GM19395 (cell line): Measurements from ENCODE around the gene CXADR.
"Not testable (repeated sequence)": the region's sequence is repeated elsewhere in the genome, so short reads cannot be mapped to it uniquely, and the experiment has no call there.

Source experiments
- ATAC-seq: cut with Tn5 transposase; IDR thresholded peaks from one replicate; pipeline ENCODE4 v1.9.1; 2021; ENCODE audit warnings: mild to moderate bottlenecking, moderate library complexity; ENCODE audit not compliant: unreplicated experiment

Gene CXADR

GRCh38 chr21:17501107-17502006, 11.5 kb upstream of the CXADR start:
- no peak for ATAC-seq

- ATAC-seq = not testable (repeated sequence)
Measured at GRCh38 chr21:17502985-17503384, 9.9 kb upstream of the CXADR start.

DNA sequence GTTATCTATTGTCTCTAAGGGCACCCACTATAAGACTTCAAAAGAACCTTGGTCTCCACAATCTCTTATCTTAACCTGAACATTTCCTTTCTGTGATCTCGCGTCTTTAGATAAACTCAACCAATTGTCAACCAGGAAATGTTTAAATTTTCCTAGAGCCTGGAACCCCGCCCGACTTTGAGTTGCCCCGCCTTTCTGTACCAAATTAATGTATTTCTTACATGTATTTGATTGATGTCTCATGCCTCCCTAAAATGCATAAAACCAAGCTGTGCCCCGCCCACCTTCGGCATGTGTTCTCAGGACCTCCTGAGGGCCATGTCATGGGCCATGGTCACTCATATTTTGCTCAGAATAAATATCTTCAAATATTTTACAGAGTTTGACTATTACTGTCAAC, 5.9 kb upstream of the CXADR start:
- no peak for ATAC-seq

GRCh38 chr21:17507591-17507990, 5.3 kb upstream of the CXADR start:
- ATAC-seq = no peak

DNA sequence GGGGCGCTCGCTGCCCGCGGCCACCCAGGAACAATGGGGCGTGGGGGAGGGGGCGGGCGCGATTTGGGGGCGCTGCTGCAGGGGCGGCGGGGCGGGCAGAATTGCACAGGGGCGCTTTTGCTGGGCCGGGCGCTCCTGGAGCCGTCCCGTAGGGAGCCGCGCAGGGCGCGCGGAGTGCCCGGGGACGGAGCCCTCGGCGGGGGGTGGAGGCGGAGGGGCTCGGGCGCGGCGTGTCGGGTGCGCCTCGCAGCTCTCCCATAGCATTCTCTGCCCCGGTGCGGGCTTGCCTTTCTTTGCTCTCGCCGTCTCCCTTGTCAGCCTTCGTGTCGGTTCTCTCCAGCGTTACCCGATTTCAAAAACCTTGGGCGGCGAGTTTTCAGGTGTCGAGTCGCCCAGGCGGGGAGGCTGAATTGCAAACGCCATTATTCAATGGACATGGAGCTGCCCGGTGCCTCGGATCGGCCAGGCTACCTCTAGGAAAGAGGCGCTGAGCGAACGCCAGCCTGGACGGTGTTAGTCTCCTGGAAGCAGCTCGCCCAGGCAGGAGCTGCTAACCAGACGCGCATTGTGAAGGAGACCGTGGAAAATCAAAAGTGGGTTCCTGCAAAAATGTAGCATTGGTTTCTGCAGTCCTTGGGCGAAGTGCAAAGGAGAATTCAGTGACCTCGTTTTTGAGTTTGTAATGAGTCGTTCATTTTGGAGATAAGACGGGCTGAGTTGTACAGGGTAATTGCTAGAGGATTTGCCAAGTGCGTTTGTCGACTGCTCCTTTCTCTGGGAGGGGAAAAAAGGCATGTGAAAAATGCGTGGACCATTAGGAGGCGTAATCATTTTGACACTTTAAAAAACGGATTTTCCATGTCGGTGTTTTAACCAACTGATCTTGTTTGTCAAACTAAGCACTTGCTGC, 626 bp downstream of the CXADR start:
- ATAC-seq = peak; percentile 33

DNA sequence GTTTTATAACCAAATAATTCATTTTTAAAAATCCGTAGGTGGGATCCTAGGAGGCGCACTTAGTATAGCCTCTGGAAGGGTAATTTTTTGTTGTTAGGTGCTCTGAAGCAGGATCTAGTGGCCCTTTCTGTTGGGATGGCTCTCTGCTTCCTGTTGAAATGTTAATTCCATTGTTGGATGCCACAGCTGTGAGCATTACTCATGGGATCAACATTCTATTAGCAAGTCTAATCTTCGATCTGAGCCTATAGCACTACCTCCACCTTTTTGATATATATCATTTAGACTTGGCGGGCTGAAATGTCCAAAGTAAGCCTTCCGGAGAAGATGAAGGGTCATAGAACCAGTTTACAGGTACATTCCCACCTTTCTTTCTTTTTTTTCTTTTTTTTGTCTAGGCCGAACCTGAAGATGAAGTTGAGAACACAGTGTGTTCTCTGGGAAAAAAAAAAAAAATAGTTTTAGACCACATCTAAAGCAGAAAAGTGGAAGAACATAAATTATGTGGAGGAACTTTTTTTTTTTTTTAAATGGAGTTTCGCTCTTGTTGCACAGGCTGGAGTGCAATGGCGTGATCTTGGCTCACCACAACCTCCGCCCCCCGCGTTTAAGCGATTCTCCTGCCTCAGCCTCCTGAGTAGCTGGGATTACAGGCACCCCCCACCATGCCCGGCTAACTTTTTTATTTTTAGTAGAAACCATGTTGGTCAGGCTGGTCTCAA, 1.4 kb downstream of the CXADR start:
- ATAC-seq = no peak

DNA sequence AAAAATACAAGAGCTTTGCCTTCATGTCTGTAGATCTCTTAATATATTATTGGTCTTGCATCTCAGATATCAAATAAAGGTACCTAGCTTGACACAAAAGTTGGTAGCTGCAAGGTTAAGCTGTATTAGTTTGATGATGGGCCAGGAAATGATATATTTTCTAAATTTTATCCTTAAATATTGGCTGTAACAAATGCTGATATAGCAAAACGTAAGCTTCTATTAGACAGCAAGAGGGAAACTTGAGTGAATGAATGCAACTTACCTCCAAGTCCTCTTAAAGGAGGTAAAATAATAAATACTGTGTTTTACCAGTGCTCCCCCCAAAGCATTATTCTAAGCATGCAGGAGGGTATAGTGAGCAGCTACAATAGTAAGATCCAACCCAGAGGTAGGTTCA, 4.2 kb downstream of the CXADR start:
- ATAC-seq = not testable (repeated sequence)

DNA sequence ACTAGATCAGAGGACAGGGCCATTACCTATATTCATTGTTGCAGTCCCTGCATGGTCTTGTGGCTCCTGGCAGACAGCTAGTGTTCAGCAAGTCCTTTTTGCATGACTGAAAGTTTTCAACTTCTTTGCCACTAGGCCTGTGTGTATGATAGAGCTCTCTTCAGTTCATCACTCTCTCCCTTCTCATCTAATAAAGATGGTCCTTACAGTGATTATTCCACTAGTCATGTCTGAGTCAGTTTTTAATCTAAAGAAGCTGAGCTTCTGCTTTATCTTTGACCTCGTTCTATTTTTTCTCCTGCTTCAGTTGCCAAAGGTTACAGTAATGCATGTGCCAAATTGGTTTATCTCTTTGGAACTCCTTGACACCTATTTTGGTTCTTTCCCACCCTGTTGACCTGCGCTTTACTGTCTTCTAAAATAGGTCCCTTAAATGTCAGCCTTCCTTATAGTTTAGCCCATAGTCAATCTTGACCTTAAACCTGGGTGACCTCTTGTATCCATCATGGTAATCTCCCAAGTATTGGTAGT, 6.4 kb downstream of the CXADR start:
- no peak for ATAC-seq

GRCh38 chr21:17519965-17520609, 7.2 kb downstream of the CXADR start:
- no peak for ATAC-seq

DNA sequence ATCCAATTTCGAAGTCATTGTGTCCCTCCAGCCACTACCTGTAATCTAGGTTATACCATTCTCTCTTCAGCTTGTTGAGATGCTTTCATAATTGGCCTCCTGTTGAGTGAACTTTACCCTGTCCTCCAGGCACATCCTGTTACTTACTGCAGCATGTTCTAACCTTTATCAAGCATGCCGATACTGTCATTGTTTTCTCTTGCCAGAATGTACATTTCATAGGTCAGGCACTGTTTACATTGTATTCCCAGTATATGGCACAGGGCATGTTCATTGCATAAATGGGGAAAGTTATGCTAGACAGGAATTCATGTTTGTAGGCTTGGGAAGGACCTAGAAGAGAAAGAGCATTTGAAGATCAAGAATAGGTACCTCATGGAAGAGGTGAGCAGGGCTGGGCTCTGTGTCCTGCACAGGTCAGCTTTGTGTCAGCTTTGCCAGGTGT, 10.2 kb downstream of the CXADR start:
- ATAC-seq = no peak

GRCh38 chr21:17523979-17524494, 11.2 kb downstream of the CXADR start:
- ATAC-seq = not testable (repeated sequence)

- ATAC-seq = no peak
Measured at GRCh38 chr21:17524635-17525034, 11.8 kb downstream of the CXADR start.

GRCh38 chr21:17526776-17527175, 13.9 kb downstream of the CXADR start:
- ATAC-seq = no peak

DNA sequence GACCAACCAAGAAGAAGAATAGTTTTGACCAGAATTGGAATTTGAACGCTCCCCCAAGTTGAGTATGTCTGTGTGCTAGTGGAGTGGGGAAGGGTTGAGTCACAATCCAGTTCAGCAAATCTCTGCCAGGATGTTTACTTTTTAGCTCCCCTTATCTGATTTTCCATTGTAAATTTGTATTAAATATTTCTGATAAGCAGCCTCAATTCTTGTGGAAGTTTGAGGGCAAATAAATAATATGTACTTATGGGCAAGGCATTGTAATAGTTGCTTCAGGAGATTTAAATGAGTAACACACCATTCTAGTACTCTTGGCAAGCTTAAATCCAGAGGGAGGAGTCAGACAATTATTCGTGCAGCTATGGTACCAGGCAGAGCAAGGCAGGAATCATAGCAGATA, 14.4 kb downstream of the CXADR start:
- ATAC-seq = no peak

GRCh38 chr21:17527711-17528110, 14.9 kb downstream of the CXADR start:
- ATAC-seq = no peak

DNA sequence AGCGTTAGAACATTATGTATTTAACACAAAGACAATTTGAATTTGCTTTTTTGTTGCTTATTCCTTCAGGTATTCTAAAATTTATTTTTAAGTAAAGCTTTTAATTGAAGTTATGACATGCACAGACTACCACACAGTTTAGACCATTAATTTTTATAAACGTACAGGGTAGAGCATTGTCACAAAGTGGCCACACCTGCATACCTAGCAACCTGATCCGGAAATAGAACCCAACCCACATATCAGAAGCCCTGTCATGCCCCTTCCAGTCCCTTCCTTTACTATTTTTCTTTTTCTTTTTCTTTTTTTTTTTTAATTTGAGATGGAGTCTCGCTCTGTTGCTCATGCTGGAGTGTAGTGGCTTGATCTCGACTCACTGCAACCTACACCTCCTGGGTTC, 16.8 kb downstream of the CXADR start:
- ATAC-seq = no peak

GRCh38 chr21:17532292-17532691, 19.4 kb downstream of the CXADR start:
- no peak for ATAC-seq

- ATAC-seq = no peak
Measured at GRCh38 chr21:17536381-17536780, 23.5 kb downstream of the CXADR start.

- ATAC-seq = no peak
Measured at GRCh38 chr21:17537299-17537698, 24.5 kb downstream of the CXADR start.

- ATAC-seq = no peak
Measured at GRCh38 chr21:17538576-17538975, 25.7 kb downstream of the CXADR start.
